Breast epithelium (tissue), 3 donors: Measurements from ENCODE around the gene MAPKAP1.

Experiments used
- CTCF ChIP-seq, 3 donors: fragments of 450-650 bp; IDR thresholded peaks; one replicate each; pipeline ENCODE4 v1.5.1; 2016 to 2017; ENCODE audit warnings: antibody characterized with exemption in 3 of 3, mild to moderate bottlenecking in 3 of 3, moderate library complexity in 3 of 3
- POLR2A ChIP-seq: fragments of 450-650 bp; IDR thresholded peaks from one replicate; pipeline ENCODE4 v1.6.1; 2016; ENCODE audit warnings: antibody characterized with exemption, mild to moderate bottlenecking, moderate library complexity
- POLR2AphosphoS5 ChIP-seq, 3 donors: sonication (generic); formaldehyde crosslinking; IDR thresholded peaks; one replicate each; pipeline ENCODE4 v1.6.1; 2017; ENCODE audit warnings: antibody characterized with exemption in 3 of 3

GRCh38 chr9:125681657-125682056 lies 25.4 kb downstream of the MAPKAP1 start:
- TF ChIP-seq CTCF (IDR thresholded peaks at IDR 0.05) (no peak), POLR2A (no peak), POLR2AphosphoS5 (IDR thresholded peaks at IDR 0.05) (no peak)
